GM12878 (cell line): ENCODE measurements around the gene PPA1. TPM values are rescaled to one million over a fixed set of nuclear protein-coding genes. Genes with fewer than 3 reads are reported as not detected.

ENCODE experiments used
- ATAC-seq: fragments of 200-7000 bp; cut with Tn5 transposase; 3 replicates; pipeline ENCODE4 v1.9.1; 2020; ENCODE audit warnings: mild to moderate bottlenecking, moderate library complexity
- BruUV-seq: library from RNA; stranded (reverse); fragments of 400-500 nt; replicated peaks from 2 replicates; lab custom pipeline; 2021; lab: Mats Ljungman, UMichigan
- CTCF ChIA-PET: fragments of 300-600 bp; sonication (Branson Sonifier 250); formaldehyde crosslinking; extraction: SDS; loops from one replicate; lab custom pipeline; 2021; ENCODE audit warnings: inconsistent platforms; lab: Yijun Ruan, JAX
- POLR2A ChIA-PET: fragments of 350-600 bp; formaldehyde crosslinking; extraction: SDS; loops from one replicate; lab custom pipeline; 2021; ENCODE audit warnings: inconsistent platforms; lab: Charles Lee
- RAD21 ChIA-PET: fragments of 300-600 bp; sonication (Branson Sonifier 250); formaldehyde crosslinking; loops from one replicate; lab custom pipeline; 2023; ENCODE audit warnings: antibody characterized with exemption; ENCODE audit not compliant: unreplicated experiment; lab: Charles Lee
- SMC1A ChIA-PET: fragments of 300-600 bp; sonication (Branson Sonifier 250); formaldehyde crosslinking; loops from one replicate; lab custom pipeline; 2023; ENCODE audit not compliant: unreplicated experiment, uncharacterized antibody; lab: Charles Lee
- DNase-seq: peaks from one replicate; pipeline ENCODE4 v3.0.0-alpha.2; 2011; ENCODE audit warnings: low read depth, low spot score
- FAIRE-seq: peaks from 3 replicates; lab custom pipeline; 2011; peaks lifted over from hg19 to GRCh38; lab: Jason Lieb, UNC
- H2AFZ ChIP-seq: 2 replicates; pipeline ENCODE4 v1.6.0; 2011; ENCODE audit warnings: low read depth, low read length, control low read depth; ENCODE audit not compliant: control insufficient read depth
- H3K27ac ChIP-seq: 2 replicates; pipeline ENCODE4 v1.5.1; 2011; ENCODE audit warnings: control low read depth; ENCODE audit not compliant: control insufficient read depth, insufficient read depth
- H3K27me3 ChIP-seq, 2 experiments: replicated peaks in 1 of 2; 2 replicates each; pipeline versions ENCODE4 v1.6.0 to v1.6.1; 2011; ENCODE audit warnings: low read length in 1 of 2; ENCODE audit not compliant: control insufficient read depth in 2 of 2, insufficient read depth in 2 of 2
- H3K36me3 ChIP-seq, 2 experiments: 2 replicates each; pipeline ENCODE4 v1.5.1; 2011; ENCODE audit warnings: low read length in 1 of 2; ENCODE audit not compliant: control insufficient read depth in 2 of 2, insufficient read depth in 2 of 2
- H3K4me1 ChIP-seq: 2 replicates; pipeline ENCODE4 v1.6.1; 2011; ENCODE audit warnings: mild to moderate bottlenecking, low read length, moderate library complexity, mixed read lengths; ENCODE audit not compliant: control insufficient read depth, insufficient read depth
- H3K4me2 ChIP-seq: 2 replicates; pipeline ENCODE4 v1.6.0; 2011; ENCODE audit warnings: control low read depth; ENCODE audit not compliant: control insufficient read depth, insufficient read depth
- H3K4me3 ChIP-seq: fragments of 200-600 bp; sonication (generic); 2 replicates; pipeline ENCODE4 v1.5.1; 2016
- H3K79me2 ChIP-seq: 2 replicates; pipeline ENCODE4 v1.6.0; 2011; ENCODE audit warnings: low read length; ENCODE audit not compliant: control insufficient read depth, insufficient read depth
- H3K9ac ChIP-seq: 2 replicates; pipeline ENCODE4 v1.8.0; 2011; ENCODE audit warnings: low read length, control low read depth, mixed read lengths; ENCODE audit not compliant: control insufficient read depth, insufficient read depth
- H3K9me3 ChIP-seq: replicated peaks from 3 replicates; pipeline ENCODE4 v1.5.1; 2011; ENCODE audit warnings: mild to moderate bottlenecking, low read length; ENCODE audit not compliant: control insufficient read depth, insufficient read depth
- H4K20me1 ChIP-seq: 2 replicates; pipeline ENCODE4 v1.6.0; 2011; ENCODE audit not compliant: control insufficient read depth, insufficient read depth
- CEBPB ChIP-seq, 2 experiments: fragments of 150-350 bp in 1 of 2; IDR thresholded peaks; 2 replicates each; pipeline ENCODE4 v1.6.1; 2012 to 2014; ENCODE audit warnings: low read depth in 2 of 2, low read length in 2 of 2, borderline replicate concordance in 1 of 2, inconsistent platforms in 1 of 2
- E2F4 ChIP-seq: IDR thresholded peaks from 2 replicates; pipeline ENCODE4 v1.6.1; 2012; ENCODE audit warnings: low read depth, low read length, improper control_type of control experiment
- E4F1 ChIP-seq: fragments of 450-650 bp; IDR thresholded peaks from 2 replicates; pipeline ENCODE4 v1.6.1; 2018; ENCODE audit warnings: borderline replicate concordance, mild to moderate bottlenecking; ENCODE audit not compliant: partially characterized antibody
- IKZF1 ChIP-seq: fragments of 450-650 bp; conservative IDR thresholded peaks from 2 replicates; pipeline ENCODE4 v1.6.1; 2017; ENCODE audit warnings: antibody characterized with exemption, mild to moderate bottlenecking
- IKZF2 ChIP-seq, 2 experiments: fragments of 450-650 bp; IDR thresholded peaks; 2 replicates each; pipeline ENCODE4 v1.6.1; 2017; ENCODE audit warnings: mild to moderate bottlenecking in 2 of 2, moderate library complexity in 2 of 2
- IRF3 ChIP-seq: fragments of 450-650 bp; IDR thresholded peaks from 2 replicates; pipeline ENCODE4 v1.6.1; 2014; ENCODE audit warnings: mild to moderate bottlenecking
- MEF2B ChIP-seq: fragments of 450-650 bp; IDR thresholded peaks from 2 replicates; pipeline ENCODE4 v1.6.1; 2018; ENCODE audit warnings: mild to moderate bottlenecking, moderate library complexity; ENCODE audit not compliant: partially characterized antibody, poor library complexity, severe bottlenecking
- MYB ChIP-seq: fragments of 150-350 bp; IDR thresholded peaks from 2 replicates; pipeline ENCODE4 v1.6.1; 2014; ENCODE audit warnings: mild to moderate bottlenecking, low read depth, low read length, borderline replicate concordance
- NR2C2 ChIP-seq: IDR thresholded peaks from 2 replicates; pipeline ENCODE4 v1.6.1; 2011; ENCODE audit warnings: borderline replicate concordance, low read depth; ENCODE audit not compliant: control insufficient read depth, insufficient read length
- SPI1 ChIP-seq: IDR thresholded peaks from 2 replicates; pipeline ENCODE4 v1.6.1; 2011; ENCODE audit warnings: low read depth, mild to moderate bottlenecking, low read length, moderate library complexity, borderline replicate concordance; ENCODE audit not compliant: insufficient read depth
- TAF1 ChIP-seq: IDR thresholded peaks from 2 replicates; pipeline ENCODE4 v1.6.1; 2011; ENCODE audit warnings: mild to moderate bottlenecking, low read depth, low read length, borderline replicate concordance
- ZNF274 ChIP-seq: IDR thresholded peaks from one replicate; pipeline ENCODE4 v1.8.0; 2011; ENCODE audit not compliant: insufficient read length, insufficient read depth
- WGBS: methylation state at CpG from one replicate; pipeline ENCODE4 v1.1.6; 2016; ENCODE audit warnings: low lambda C conversion rate; ENCODE audit not compliant: insufficient replicate concordance, insufficient coverage; ENCODE audit errors: missing lambda C conversion rate; 5-methylcytosine and 5-hydroxymethylcytosine counted together
- in situ Hi-C: fragments of 300-500 bp; cut with MboI; formaldehyde crosslinking; loops from 9 replicates; pipeline ENCODE4 v1.14.3; 2018; ENCODE audit warnings: mixed read lengths
- intact Hi-C: fragments of 100-400 bp; cut with micrococcal nuclease; formaldehyde crosslinking; loops from one replicate; pipeline ENCODE4 v1.14.2; 2022; ENCODE audit not compliant: unreplicated experiment
- polyA plus RNA-seq, 11 experiments: library from polyadenylated mRNA; depleted of rRNA in 4 of 11; unstranded in 6 of 11; stranded (reverse) in 5 of 11; fragments of >200 nt; fragmentation: Nextera tagmentation in 4 of 11; fragmentation: Illumina TruSeq in 1 of 11; extraction: Ambion mirVana in 4 of 11; extraction: Trizol in 1 of 11; gene quantifications; 1 replicate in 1 of 11; 2 replicates in 10 of 11; pipeline versions ENCODE4 v1.2.1 to v1.2.3, GENCODE V29; 2011 to 2016; ENCODE audit warnings: inconsistent platforms in 2 of 11, missing spikeins in 2 of 11, low read depth in 1 of 11
- total RNA-seq, 4 experiments: library from RNA; depleted of rRNA in 3 of 4; stranded (reverse); fragments of >200 nt in 3 of 4; fragmentation: Illumina TruSeq in 1 of 4; extraction: Trizol in 1 of 4; gene quantifications; 2 replicates each; pipeline versions ENCODE4 v1.2.1 to v1.2.3, GENCODE V29; 2013 to 2021

Gene PPA1
- total and polyA plus RNA-seq, 10 of the 15 experiments (the other 5 are each of a cell fraction or from before 2014, with no cell fraction given), result 224 to 452 (median 346) TPM

DNA sequence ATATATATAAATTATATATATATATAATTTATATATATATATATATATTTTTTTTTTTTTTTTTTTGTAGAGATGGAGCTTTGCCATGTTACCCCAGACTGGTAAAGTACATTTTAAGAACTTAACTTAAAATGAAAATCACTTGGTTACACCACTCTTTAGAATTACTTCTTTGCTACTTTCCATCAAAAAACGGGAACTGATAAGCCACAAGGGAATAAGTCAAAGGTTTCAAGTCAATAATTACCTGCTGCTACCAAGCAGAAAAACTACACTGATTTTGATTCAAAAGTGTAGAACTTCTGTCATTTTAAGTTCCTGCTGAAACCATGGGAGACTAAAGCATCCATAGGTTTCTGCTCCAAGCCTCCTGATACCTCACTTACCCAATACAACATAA, 12.2 kb downstream of the PPA1 start:
- Histone ChIP-seq H3K27ac (peak overlapping the region; percentile 52; the same call in 1 of the 2 replicates), H3K4me1 (peaks cover 21% of the 10 kb centered on the region), H3K4me2 (peak overlapping the region; percentile 77), H3K9me3 (no peaks in the 10 kb centered on the region; the same call in 2 of the 3 replicates), H3K36me3 (peaks cover 1 to 9% of the 10 kb centered on the region in 2 experiments), H4K20me1 (no peaks in the 10 kb centered on the region; the same call in 1 of the 2 replicates), H3K9ac (peak overlapping the region; percentile 28; the same call in 1 of the 2 replicates), H3K79me2 (peaks cover 45% of the 10 kb centered on the region), H3K27me3 (no peaks in the 10 kb centered on the region), H2AFZ (no peak overlapping the region), H3K4me3 (peak overlapping the region; percentile 14; the same call in 1 of the 2 replicates)
- CTCF ChIA-PET, result interaction anchor here (0.9 to 16.2 kb wide), 44 partner anchors 9 to 538 kb away, joined by 3 to 611 read pairs (median 6); partner anchors contain the start of genes EIF4EBP2, LRRC20, NPFFR1 and PPA1
- 0% methylated on average over 1 of the region's 1 CpG for WGBS
- RAD21 ChIA-PET, result interaction anchor here (0.6 to 18.9 kb wide), 38 partner anchors 11 to 533 kb away, joined by 3 to 675 read pairs (median 4); partner anchors contain the start of genes EIF4EBP2, NPFFR1, PPA1 and SAR1A
- BruUV-seq, result no TSS peak
- in situ Hi-C loops, result no loop called here
- FAIRE-seq, result no peak
- SMC1A ChIA-PET, result interaction anchor here (0.9 to 14.1 kb wide), 36 partner anchors 9 to 330 kb away, joined by 3 to 408 read pairs (median 7); partner anchors contain the start of genes EIF4EBP2, LRRC20, PPA1 and TYSND1
- intact Hi-C loops, result loop anchor here (1.0 to 2.0 kb wide), 2 partner anchors 52 to 143 kb away; no protein-coding TSS in a partner anchor
- peak; percentile 41 for ATAC-seq
- DNase-seq, result no peak
- TF ChIP-seq CEBPB (IDR thresholded peaks at IDR 0.05; ENCODE audit: borderline replicate concordance in 1 of 2, low read depth in 2 of 2, low read length in 2 of 2) (no peak), IRF3 (no peak), TAF1 (no peak), NR2C2 (no peak), SPI1 (peak; percentile 70; the same call in 1 of the 2 replicates), ZNF274 (no peak), E4F1 (no peak), IKZF1 (peak; percentile 26; the same call in 1 of the 2 replicates), E2F4 (no peak), MYB (no peak), MEF2B (peak; percentile 41), IKZF2 (IDR thresholded peaks at IDR 0.05) (peak in 1 of 2 experiments; percentile 12; a peak in 1 of 4 replicates)
- POLR2A ChIA-PET, result interaction anchor here (1.0 to 2.2 kb wide), 9 partner anchors 11 to 184 kb away, joined by 3 to 18 read pairs (median 3); no protein-coding TSS in a partner anchor
